Mammary epithelial cell (primary cell): ENCODE measurements around the gene PDCD2.

Experiments
- EZH2 ChIP-seq: IDR thresholded peaks from 2 replicates; pipeline ENCODE4 v1.6.1; 2012; ENCODE audit warnings: low read length, inconsistent platforms, borderline replicate concordance
- TF ChIP-seq, protein P1 (sequence below), 2 donors: IDR thresholded peaks in 1 of 2; conservative IDR thresholded peaks in 1 of 2; 2 replicates each; pipeline ENCODE4 v1.5.1; 2011 to 2012; ENCODE audit warnings: inconsistent platforms in 2 of 2, low read length in 2 of 2, mild to moderate bottlenecking in 2 of 2, control low read depth in 1 of 2, low read depth in 1 of 2; ENCODE audit not compliant: insufficient read depth in 1 of 2; ENCODE audit errors: extremely low read depth in 1 of 2

DNA sequence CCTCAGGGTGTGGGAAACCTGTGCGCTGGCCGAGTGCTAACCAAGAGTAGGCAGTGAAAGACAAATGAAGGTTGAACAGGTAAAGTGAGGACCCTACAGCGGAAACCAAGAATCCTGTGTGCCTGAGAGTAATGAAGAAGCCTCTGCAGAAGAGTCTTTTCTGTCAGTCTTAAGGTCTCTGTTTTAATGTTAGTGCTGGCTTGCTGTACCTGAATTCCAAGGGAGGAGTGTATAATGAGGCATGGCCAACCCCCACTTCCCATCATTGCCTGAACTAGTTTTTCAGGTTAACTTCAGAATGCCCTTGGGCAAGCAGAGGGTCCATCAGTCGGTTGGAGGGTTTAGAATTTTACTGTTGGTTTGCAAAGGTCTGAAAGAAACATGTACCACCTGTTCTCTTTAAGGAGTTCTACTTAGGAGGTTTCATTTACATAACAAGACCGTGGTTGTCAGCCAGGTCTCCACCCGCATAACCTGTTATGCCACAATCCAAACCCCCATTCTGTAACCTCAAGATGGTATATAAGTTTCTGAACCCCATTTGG is 589 bp upstream of the PDCD2 start:
- TF ChIP-seq, protein P1, sequence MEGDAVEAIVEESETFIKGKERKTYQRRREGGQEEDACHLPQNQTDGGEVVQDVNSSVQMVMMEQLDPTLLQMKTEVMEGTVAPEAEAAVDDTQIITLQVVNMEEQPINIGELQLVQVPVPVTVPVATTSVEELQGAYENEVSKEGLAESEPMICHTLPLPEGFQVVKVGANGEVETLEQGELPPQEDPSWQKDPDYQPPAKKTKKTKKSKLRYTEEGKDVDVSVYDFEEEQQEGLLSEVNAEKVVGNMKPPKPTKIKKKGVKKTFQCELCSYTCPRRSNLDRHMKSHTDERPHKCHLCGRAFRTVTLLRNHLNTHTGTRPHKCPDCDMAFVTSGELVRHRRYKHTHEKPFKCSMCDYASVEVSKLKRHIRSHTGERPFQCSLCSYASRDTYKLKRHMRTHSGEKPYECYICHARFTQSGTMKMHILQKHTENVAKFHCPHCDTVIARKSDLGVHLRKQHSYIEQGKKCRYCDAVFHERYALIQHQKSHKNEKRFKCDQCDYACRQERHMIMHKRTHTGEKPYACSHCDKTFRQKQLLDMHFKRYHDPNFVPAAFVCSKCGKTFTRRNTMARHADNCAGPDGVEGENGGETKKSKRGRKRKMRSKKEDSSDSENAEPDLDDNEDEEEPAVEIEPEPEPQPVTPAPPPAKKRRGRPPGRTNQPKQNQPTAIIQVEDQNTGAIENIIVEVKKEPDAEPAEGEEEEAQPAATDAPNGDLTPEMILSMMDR (conservative IDR thresholded peaks at IDR 0.05 in 1 of 2, IDR thresholded peaks at IDR 0.05 in 1 of 2; ENCODE audit: extremely low read depth in 1 of 2, insufficient read depth in 1 of 2, low read depth in 1 of 2, low read length in 2 of 2) = no peak
- no peak for TF ChIP-seq EZH2
